GM19035 (cell line): ENCODE results near the gene EDAR.

ENCODE experiments used
- ATAC-seq: cut with Tn5 transposase; IDR thresholded peaks from one replicate; pipeline ENCODE4 v1.9.1; 2021; ENCODE audit not compliant: unreplicated experiment

Gene EDAR

DNA sequence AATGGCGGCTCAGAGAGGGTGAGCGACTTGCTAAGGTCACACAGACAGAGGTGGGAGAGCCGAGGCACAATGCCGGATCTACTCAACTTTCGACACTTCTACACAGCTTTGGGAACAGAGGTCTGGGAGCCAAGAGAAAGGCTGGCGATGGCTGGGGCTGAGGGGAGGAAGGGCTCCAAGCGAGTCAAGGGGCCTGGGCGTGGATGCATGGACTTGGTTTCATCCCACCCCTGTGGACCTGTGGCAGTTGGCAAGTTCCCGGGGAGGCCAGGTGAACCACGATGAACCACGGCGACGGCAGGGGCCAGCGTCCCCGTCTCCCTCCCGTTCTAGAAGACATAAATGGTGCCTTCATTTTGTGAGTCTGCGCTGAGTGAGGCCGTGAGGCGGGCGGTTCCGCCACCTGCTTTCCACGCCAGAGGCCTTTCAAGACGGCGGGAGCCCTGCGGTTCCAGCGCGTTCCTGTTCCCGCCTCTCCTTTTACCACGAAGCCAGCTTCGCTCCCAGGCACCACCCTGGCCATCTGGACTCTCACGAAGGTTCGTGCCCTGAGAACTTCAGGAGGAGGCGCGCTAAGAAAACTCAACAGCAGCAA is 46.7 kb downstream of the EDAR start:
- no peak for ATAC-seq

DNA sequence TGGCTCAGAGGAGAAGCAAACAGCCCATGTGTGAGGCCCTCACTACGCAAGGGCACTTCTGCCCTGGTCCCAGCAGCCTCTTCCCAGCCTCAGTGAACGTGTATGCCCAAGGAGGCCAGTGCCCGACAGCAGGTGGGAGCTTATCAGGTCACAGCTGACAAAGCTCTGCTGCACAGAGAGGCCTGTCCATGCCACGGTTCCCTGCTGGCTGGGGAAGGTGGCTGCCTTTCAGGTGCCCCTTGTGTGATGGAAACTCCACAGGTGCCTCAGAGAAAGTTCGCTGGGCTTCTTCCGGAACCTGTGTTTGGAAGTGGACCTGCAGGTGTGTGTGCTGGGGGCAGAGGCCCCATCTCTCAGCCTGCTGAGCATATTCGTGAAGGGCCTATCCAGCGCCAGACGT is 47.3 kb downstream of the EDAR start:
- ATAC-seq, result no peak

DNA sequence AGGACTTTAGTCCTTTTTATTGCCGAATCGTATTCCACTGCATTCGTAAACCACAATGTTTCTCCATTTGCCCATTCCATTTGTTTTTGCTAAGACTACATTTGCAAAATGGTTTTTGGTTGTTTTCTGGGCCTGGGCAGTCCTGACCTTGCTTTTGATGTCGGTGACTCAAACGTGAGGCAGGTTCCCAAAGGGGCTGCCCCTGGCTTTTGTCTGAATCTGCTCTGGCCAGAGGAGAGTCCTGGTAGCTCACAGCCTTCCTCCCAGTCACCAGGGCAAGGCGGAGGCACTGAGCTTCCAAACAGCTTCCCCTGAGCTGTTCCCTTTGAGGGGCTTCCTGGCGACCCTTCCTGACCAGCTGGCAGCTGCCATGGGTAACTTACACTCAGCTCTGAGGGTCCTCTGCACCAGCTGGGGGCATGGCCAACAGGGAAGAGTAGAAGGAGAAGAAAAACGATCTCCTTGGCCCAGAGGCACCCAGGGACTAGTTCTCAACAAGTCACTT is 47.8 kb downstream of the EDAR start:
- ATAC-seq, result no peak

DNA sequence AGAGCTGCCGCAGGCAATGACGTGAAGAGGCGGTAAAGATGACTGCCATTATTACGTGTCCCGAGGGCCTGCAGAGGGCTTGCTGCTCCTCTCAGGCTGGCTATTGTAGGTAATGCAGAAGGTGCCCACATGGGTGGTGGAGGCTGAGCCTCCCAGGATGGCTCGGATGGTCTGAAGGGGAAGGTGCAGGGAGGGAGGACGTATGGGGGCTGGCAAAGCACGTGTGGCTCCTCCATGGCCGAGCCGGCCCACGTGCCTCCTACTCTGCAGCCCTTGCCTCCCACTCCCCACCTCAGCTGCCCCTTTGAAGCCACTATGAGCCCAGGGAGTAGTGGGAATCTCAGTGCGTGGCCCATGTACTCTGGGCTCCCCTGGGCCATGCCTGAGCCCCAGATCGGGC is 48.9 kb downstream of the EDAR start:
- ATAC-seq, result no peak

DNA sequence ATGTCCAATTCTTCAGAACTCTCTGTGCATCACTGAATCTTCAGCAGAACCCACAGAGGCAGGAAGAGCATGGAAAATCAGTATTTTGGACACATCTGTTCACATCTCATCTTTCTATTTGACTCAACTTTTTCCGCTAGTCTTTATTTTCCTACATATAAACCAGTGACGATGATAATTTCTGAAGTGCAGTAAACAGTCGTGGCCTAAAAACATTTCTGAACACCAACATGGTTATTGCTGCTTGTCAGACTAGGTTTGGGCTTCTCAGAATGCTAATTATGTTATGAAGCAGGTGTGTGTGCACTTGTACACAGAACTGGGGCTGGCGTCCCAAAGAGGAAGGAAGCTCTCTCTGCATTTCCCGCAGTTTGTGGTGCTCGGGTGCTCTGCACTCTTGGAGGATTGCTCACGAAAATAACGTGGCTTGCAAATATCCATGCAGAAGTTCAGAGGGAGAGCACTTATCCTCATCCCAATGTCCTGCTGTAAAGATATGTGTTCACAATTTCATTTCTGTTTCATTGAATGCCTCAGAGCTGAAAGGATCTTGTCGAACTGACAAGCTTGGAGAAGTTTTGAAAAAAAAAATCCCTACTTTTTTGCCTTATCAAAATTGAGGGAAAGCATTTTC is 50.8 kb downstream of the EDAR start:
- ATAC-seq, result no peak

DNA sequence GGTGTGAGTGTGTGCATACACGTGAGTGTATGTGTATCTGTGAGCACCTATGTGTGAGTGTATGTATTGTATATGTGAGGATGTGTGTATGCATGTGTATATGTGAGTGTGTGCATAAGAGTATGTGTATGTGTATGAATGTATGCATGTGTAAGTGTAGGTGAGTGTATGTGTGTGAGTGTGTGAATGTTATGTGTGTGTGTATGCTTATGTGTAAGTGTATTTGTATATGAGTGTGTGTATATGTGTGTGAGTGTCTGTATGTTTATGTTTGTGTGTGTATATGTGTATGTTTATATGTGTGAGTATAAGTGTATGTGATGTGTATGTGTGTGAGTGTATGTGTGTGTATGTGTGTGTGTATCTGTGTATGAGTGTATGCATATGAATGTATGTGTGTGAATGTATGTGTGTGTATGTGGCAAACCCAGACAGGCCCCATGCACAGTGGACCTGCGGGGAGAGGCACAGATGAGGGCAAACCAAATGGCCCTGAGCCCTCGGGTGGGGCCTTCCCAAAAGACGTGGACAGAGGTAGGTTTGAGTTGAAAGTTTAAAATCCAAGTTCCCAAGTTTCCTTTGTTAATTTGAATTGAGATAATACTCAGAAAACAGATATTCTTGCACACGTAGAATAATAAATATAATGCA is 51.5 kb downstream of the EDAR start:
- ATAC-seq, result no peak

DNA sequence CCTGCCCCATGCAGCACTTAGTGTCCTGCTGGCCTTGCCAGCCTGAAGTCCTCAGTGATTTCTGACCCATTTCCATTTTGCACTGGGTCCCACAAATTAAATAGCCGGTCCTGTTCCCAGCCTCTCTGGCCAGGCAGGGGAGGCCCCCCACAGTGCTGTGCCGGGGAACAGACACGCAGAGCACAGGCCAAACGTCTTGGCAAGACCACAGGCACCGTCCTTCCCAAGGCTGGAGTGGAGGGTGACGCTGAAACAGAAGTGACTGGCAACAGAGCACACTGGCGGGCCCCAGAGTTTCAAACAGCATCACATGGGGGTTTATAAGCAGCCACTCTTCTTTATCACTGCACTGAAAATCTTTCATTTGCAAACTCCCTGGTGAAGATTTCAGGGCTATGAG is 52.2 kb downstream of the EDAR start:
- ATAC-seq, result no peak

DNA sequence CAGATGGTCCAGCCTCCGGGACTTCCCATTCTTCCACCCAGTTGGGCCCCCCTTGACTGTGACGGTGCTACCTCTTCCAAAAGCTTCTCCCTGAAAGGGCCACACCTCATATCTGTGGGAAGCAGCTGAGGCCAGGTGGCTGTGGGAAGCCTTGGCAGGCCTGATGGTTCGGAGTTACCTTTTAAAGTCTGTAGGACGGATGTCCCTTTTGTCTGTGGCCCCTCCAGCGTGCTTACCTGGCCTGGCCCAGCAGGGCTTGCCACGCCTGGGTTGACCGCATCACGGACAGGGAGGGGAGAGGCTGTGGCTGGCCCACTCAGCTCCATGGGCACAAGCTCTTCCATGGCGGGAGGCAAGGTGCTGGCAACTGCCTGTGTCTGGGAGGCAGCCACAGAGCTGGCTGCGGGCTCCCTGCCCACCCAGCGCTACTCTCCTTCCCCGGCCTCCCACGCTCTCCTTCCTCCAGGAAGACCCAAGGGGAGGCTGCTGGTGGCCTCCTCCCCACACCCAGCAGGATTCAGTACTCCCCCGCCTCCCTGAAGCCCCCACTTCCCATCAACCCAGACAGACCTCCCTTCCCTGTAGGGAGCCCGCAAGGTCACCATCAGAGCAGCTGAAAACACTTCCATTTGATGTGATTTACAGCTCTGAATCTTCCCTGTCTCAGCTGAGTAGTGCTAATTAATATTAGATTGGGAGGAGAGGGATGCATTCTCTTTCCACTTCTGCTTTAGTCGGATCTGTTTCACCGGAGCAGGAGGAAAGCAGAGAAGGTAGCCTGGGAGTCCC is 52.8 kb downstream of the EDAR start:
- no peak for ATAC-seq

DNA sequence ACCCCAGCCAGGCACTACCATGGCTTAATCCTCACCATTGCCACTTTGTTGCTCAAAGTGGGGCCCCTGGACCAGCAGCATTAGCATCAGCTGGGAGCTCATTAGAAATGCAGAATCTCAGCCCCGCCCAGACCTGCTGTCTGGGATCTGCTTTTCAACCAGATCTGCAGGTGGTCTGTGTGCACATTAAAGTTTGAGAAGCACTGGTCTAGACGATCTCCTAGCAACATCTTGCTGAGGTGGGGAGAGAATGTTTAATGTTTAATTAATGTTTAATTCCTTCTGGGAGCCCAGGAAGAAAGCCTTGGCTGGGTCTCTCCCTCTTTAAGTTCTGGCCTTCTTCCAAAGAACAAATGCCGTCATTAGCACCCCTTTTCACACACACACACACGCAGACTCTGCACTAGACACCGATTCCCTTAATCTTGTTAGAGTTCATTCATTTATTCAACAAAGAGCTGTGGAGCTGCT is 53.7 kb downstream of the EDAR start:
- no peak for ATAC-seq

DNA sequence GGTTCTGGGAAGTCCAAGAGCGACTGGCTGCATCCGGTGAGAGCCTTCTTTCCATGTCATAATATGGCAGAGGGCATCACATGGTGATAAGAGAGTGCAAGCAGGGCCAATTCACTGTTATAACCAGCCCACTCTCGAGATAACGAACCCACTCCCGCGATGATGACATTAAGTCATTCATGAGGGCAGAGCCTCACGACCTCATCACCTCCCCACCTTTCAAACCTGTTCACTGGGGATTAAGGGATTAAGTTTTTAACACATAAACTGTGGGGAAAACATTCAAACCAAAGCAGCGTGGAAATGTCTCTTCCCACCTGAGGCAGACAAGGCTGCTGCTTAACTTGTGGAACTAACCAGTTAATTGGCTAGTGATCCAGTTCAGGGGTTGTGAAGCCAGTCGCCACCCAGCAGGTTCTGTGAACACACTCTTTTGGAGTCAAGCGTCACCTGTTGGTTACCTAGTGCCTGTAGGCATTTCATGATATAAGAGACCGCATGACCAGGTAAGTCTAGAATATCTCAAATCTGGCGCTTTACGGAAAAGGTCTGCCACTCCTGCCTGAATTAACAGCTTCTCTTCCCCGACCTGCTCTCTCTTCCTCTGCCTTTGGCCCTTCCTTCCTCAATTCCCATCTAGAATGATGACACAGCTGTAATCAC is 54.3 kb downstream of the EDAR start:
- ATAC-seq, result no peak

DNA sequence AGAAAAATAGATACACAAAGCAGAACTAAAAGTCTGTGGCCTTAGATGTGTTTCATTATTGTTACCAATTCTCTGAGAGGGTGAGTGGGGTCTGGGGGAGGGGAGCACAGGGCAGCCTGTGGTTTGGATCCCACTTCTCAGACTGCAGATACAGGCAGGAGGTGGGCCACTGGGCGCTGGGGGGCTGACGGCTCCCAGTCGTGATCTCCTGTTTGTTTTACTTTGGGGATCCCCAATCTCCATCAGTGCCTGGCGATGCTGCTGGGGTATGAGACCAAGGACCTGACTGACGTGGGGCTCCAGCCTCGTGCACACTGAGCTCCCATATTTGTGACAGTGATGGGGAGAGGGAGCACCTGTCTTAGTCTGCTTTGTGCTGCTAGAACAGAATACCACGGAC is 54.9 kb downstream of the EDAR start:
- no peak for ATAC-seq

DNA sequence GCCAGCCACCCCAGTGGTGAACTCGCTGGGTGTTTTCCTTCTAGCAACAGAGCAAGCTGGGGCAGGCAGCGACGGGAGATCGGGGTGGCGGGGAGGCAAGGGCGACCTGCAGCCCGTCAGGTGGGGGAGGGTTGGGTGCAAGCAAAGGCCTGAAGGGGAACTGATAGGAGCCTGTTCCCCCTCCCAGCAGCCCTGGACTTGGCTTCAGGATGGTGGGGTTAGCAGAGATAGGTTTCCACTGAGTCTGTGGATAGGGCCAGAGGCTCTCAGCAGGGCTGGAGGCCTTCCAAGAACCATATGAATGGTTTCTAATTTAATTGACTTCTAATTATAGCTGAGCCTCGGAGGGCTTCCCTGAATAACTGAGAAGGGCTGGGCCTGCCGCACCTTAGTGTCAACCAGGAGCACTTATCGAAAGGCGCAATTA is 55.3 kb downstream of the EDAR start:
- no peak for ATAC-seq

DNA sequence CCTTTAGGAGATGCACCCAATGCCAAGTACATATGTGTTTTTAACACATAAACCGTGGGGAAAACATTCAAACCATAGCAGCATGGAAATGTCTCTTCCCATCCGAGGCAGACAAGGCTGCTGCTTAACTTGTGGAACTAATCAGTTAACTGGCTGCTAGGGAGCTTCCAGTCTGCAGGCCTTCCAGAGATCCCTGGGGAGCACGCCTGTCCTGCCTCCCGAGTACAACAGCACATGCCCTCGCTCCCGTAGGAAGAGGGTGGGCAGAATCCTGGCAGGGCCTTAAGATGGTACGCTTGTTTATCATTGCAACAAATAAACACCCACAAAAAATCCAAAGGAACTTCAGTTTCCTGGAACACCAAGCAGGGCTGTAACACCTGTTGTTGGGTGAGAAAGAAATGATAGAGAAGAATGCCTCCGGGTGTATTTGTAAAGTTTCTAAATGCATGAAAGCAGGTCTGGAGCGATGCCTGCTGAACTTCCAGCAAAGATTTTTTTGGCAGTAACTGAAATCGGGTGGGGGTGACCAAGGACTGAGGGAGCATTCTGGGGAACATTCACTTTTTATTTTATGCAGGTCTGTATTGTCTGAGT is 56.2 kb downstream of the EDAR start:
- no peak for ATAC-seq

DNA sequence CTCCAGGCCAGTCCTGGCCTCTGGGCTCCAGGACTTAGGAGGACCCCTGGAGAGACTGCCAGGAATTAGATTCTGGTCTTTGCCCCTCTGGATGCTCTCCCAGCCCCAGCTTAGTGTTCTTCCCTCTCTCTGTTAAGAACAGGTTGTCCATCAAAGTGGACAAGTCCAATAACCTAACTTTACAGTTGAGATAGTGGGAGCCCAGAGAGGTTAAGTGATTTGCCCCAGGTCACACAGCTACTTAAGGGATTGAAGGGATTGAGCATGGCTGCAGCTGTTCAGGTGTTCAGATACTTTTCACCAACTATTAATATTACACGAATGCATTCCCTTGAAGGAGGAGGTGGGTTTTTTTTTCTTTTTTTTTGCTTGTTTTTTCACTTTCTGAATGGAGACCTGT is 57.6 kb downstream of the EDAR start:
- ATAC-seq, result no peak

DNA sequence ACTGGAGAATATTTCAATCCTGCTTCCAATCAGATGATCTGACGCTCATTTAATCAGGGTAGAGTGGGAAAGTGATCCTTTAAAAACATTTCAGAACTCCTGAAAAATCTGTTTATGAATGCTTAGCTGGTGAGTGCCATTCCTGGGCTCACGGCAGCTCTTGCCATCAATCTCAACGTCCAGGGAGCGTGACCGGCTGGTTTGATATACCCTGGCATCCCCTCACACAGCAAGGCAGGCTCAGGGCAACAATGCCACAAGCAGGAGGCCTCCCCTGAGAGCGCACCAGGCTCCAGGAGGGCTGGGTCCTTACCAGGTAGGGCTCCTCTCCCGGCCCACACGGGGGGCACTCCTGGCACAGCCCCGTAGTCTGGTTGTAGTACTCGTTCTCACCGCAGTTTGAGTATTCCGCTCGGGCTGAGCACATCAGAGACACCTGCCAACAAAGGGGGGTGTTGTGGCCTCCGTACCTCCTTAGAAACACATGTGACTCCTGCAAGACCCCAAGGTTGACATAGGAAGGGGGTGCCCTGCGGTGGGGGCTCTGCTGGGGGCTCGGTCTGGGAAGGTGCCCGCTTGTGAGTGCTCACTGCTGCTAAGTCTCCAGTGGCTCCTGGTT is 59.1 kb downstream of the EDAR start:
- ATAC-seq, result no peak

DNA sequence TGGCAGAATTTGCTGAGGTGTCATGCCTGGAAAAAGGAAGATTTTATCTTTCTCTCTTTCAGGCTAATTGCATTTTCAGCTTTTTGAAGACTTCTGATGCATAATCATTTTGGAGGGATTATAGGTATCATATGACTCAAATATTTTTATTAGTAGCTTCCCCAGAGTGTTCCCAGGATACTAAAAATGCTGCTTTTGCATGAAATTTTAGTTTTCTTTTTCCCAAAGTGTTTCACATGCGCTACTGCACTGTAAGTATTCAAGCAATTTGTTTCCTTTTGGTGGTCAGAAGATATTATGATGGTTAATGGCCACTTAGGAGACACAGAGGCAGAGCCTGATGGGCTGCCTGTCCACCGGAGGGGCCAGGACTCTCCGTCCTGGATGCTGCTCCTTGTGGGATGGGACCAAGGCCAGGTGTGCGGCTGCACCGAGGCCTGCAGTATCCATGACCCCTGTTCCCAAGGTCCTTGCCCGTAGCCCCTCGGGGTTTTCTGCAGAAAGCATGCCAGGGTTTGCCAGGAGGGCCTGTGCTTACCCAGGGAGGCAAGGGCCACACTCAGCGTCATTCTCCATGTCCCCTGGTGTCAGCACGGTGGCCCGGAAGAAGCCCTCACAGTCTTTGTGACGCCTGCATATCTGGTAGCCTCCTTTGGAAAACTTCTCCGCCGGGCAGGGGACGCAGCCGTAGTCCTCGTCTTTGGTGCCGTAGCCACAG is 60.2 kb downstream of the EDAR start:
- no peak for ATAC-seq

DNA sequence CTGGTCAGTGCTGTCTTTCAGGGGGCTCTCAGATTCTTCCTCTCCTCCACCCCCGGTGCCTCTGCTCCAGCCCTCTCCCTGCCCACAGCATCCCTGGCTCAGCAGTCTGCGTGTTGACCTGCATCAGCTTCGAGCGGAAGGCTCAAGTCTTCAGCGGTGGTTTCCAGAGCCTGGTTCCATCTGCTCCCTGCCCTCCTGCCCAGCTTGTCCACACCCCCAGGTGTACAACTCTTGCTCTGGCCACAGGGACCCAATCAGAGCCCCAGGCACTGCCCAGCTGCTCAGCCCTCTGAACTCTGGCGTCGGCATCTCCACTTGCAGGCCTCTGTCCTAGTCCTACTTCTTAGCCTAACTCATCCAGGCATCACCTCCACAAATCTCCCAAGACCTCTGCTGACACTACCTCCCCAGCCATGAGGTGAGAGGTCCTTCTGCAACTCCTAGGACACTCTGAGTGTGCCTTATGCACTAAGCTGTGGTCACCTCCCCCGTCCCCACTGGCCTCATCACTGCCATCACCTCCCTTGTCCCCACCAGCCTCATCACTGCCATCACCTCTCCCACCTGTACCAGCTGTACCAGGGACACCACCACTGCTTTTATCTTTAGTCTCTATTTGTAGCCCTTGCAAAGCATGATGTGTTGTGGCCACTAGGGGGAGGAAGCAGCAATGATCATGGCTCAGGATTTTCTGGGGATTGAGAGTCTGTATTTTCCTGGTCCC is 60.9 kb downstream of the EDAR start:
- no peak for ATAC-seq

DNA sequence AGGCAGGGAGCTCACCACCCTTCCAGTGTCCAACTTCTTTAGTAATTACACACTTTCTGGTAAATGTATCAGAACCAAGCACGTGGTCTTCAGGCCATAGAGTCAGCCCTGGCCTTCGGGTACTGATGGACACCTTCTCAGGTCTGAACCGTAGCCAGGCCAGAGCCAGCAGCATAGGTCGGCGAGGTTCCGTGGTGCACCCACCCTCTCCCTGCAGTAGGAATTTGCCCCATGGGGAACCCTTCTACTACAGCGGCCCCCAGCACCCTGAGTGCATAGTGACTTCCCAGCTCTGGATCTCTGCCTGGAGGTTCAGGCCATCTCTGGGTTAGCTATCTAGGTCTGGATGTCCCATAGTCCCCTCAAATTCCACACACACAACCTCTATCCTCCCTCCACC is 61.6 kb downstream of the EDAR start:
- ATAC-seq, result no peak
